Left lung (tissue), 10 donors: ENCODE results near the gene HSBP1. TPM values are rescaled to one million over a fixed set of nuclear protein-coding genes. Genes with fewer than 3 reads are reported as not detected.

Experiments used
- ATAC-seq: fragments of 200-7000 bp; cut with Tn5 transposase; one replicate; pipeline ENCODE4 v1.9.1; 2020; ENCODE audit warnings: moderate library complexity
- DNase-seq, 4 donors: peaks; one replicate each; pipeline ENCODE4 v3.0.0-alpha.2; 2013 to 2020
- H3K27ac ChIP-seq, 2 donors: fragments of 200-600 bp; sonication (generic) in 1 of 2; one replicate each; pipeline versions ENCODE4 v1.5.0 to v1.8.0; 2020 to 2021
- H3K27me3 ChIP-seq, 2 donors: fragments of 200-600 bp; sonication (generic) in 1 of 2; one replicate each; pipeline versions ENCODE4 v1.5.0 to v1.8.0; 2020 to 2021
- H3K36me3 ChIP-seq, 2 donors: fragments of 200-600 bp; sonication (generic) in 1 of 2; one replicate each; pipeline versions ENCODE4 v1.5.0 to v1.8.0; 2020 to 2021
- H3K4me1 ChIP-seq, 2 donors: fragments of 200-600 bp; one replicate each; pipeline ENCODE4 v1.8.0; 2021
- H3K4me3 ChIP-seq, 2 donors: fragments of 200-600 bp; sonication (generic) in 1 of 2; one replicate each; pipeline versions ENCODE4 v1.5.0 to v1.8.0; 2020 to 2021; ENCODE audit warnings: mild to moderate bottlenecking in 1 of 2
- H3K9me3 ChIP-seq, 2 donors: fragments of 200-600 bp; sonication (generic) in 1 of 2; one replicate each; pipeline versions ENCODE4 v1.5.0 to v1.8.0; 2020 to 2021
- intact Hi-C, 2 donors: fragments of 100-400 bp; cut with DNase I; formaldehyde crosslinking; loops; one replicate each; pipeline versions ENCODE4 v1.11.2 to v1.14.2; 2022
- polyA plus RNA-seq, 6 donors: library from polyadenylated mRNA; unstranded; fragments of 120-200 nt; gene quantifications; one replicate each; pipeline ENCODE4 v1.2.1, GENCODE V29; 2013; ENCODE audit not compliant: insufficient read length in 6 of 6
- total RNA-seq, 2 donors: library from RNA; stranded (reverse); fragmentation: NEBNext Ultra II Directional; extraction: Animal tissue kit (Norgen Biotek cat#: 25700); gene quantifications; one replicate each; pipeline ENCODE4 v1.2.1, GENCODE V29; 2021
- TF ChIP-seq, protein P1 (sequence below), 2 donors: fragments of 200-600 bp; sonication (generic) in 1 of 2; IDR thresholded peaks; one replicate each; pipeline versions ENCODE4 v1.5.0 to v1.8.0; 2021; ENCODE audit warnings: antibody characterized with exemption in 2 of 2
- donor health status: DM: no; HTN: yes; CAD: no.
- donor health status: DM: no; HTN: no; CAD: no.

HSBP1 gene
- total and polyA plus RNA-seq, 8 donors: 118 to 184 (median 168) TPM

- TF ChIP-seq, protein P1, sequence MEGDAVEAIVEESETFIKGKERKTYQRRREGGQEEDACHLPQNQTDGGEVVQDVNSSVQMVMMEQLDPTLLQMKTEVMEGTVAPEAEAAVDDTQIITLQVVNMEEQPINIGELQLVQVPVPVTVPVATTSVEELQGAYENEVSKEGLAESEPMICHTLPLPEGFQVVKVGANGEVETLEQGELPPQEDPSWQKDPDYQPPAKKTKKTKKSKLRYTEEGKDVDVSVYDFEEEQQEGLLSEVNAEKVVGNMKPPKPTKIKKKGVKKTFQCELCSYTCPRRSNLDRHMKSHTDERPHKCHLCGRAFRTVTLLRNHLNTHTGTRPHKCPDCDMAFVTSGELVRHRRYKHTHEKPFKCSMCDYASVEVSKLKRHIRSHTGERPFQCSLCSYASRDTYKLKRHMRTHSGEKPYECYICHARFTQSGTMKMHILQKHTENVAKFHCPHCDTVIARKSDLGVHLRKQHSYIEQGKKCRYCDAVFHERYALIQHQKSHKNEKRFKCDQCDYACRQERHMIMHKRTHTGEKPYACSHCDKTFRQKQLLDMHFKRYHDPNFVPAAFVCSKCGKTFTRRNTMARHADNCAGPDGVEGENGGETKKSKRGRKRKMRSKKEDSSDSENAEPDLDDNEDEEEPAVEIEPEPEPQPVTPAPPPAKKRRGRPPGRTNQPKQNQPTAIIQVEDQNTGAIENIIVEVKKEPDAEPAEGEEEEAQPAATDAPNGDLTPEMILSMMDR (IDR thresholded peaks at IDR 0.05): no peak
- intact Hi-C loops: no loop called here
- Histone ChIP-seq H3K27ac (no peak overlapping the region), H3K27me3 (no peaks in the 10 kb centered on the region), H3K4me3 (no peak overlapping the region), H3K36me3 (no peaks in the 10 kb centered on the region), H3K9me3 (no peaks in the 10 kb centered on the region), H3K4me1 (no peaks in the 10 kb centered on the region)
- no peak for ATAC-seq
- no peak for DNase-seq
These were observed 15.4 kb upstream of the HSBP1 start for GRCh38 chr16:83792391-83792790.

DNA sequence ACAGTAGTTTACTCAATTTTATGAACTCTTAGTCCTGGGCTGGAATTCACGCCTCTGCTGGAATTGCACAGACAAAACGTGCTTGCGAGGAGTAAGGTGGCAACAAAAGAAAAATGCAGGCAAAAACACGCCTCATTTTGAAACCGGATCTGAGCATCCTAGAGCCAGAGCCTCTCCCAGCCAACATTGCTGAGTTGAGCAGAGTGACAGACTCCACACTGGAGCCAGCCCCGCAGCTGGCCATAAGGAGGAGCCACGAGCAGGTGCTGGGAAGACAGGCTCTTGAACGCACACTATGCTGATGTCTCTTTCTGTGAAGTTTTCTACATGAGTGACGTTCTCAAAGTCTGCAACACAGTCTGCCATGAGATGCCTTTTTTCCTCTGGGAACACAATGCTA is 14.6 kb upstream of the HSBP1 start:
- Histone ChIP-seq H3K9me3 (no peaks in the 10 kb centered on the region), H3K36me3 (no peaks in the 10 kb centered on the region), H3K4me3 (no peak overlapping the region), H3K27ac (no peak overlapping the region), H3K27me3 (no peaks in the 10 kb centered on the region), H3K4me1 (no peaks in the 10 kb centered on the region)
- ATAC-seq: no peak
- intact Hi-C loops: no loop called here
- DNase-seq: no peak
- TF ChIP-seq, protein P1 (IDR thresholded peaks at IDR 0.05): no peak

DNA sequence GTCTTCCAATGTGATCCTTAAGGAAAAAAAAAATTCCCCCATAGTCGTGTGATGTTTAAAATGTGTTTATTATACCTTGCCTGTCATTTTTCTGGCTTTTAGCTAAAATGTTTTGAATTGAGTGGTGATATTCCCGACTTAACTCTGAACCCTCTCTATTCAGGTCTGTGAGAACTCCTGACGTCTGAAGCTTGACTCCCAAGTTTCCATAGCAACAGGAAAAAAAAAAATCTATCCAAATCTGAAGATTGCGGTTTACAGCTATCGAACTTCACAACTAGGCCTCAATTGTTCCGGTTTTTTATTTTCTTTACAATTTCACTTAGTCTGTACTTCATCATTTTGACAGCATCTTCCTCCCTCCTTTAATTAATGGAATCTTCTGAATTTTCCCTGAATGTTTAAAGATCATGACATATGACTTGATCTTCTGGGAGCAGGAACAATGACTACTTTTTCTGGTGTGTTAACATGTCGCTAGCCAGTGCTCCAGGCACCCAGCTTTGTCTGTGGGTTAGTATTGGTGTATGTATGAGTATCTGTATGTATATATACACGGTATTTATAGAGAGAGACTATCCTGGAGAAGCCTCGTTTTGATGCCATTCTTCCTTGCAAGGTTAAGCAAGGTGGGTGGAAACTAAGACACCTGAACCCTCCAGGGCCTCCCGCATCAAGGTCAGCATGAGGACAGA is 12.8 kb upstream of the HSBP1 start:
- TF ChIP-seq, protein P1 (IDR thresholded peaks at IDR 0.05): no peak
- DNase-seq (no peak), ATAC-seq (no peak)
- intact Hi-C loops: no loop called here
- Histone ChIP-seq H3K4me3 (no peak overlapping the region), H3K27ac (no peak overlapping the region), H3K9me3 (no peaks in the 10 kb centered on the region), H3K36me3 (no peaks in the 10 kb centered on the region), H3K27me3 (no peaks in the 10 kb centered on the region), H3K4me1 (no peaks in the 10 kb centered on the region)

- Histone ChIP-seq H3K27me3 (no peaks in the 10 kb centered on the region), H3K27ac (no peak overlapping the region), H3K36me3 (no peaks in the 10 kb centered on the region), H3K9me3 (no peaks in the 10 kb centered on the region), H3K4me1 (peaks cover 0 to 2% of the 10 kb centered on the region in 2 donors), H3K4me3 (no peak overlapping the region)
- ATAC-seq (no peak), DNase-seq (no peak)
- TF ChIP-seq, protein P1 (IDR thresholded peaks at IDR 0.05): no peak
- intact Hi-C loops: no loop called here
These were observed 10.8 kb upstream of the HSBP1 start for GRCh38 chr16:83797013-83797412.

GRCh38 chr16:83799336-83799735 is 8.4 kb upstream of the HSBP1 start:
- ATAC-seq: no peak

More at GRCh38 chr16:83799336-83799735, 8.4 kb upstream of the HSBP1 start:
- no peaks in the 10 kb centered on the region for H3K36me3 ChIP-seq
- no peak overlapping the region for H3K27ac ChIP-seq
- no peaks in the 10 kb centered on the region for H3K9me3 ChIP-seq
- DNase-seq: no peak
- H3K4me3 ChIP-seq: no peak overlapping the region
- H3K27me3 ChIP-seq: no peaks in the 10 kb centered on the region
- intact Hi-C loops: no loop called here
- peaks cover 7 to 19% of the 10 kb centered on the region in 2 donors for H3K4me1 ChIP-seq
- TF ChIP-seq, protein P1 (IDR thresholded peaks at IDR 0.05): no peak
